Frontal cortex (tissue), 1 donor: ENCODE data around the gene KRTAP4-8. TPM values are rescaled to one million over a fixed set of nuclear protein-coding genes. Genes with fewer than 3 reads are reported as not detected.

ENCODE experiments used
- total RNA-seq: library from RNA; depleted of rRNA; stranded (reverse); fragments of >200 nt; gene quantifications from one replicate; pipeline ENCODE4 v1.2.3, GENCODE V29; 2014

Gene KRTAP4-8
- total RNA-seq, 1 donor from 2014 or later: not detected

Other genes starting within 250 kb of the KRTAP4-8 start
- gene KRT12, start 230.9 kb downstream of the KRTAP4-8 start, total RNA-seq: not detected
- gene KRT20, start 212.9 kb downstream of the KRTAP4-8 start, total RNA-seq: not detected
- gene KRT23, start 160.5 kb downstream of the KRTAP4-8 start, total RNA-seq: 0.41 TPM
- not detected for gene KRT39, start 131.2 kb downstream of the KRTAP4-8 start, total RNA-seq
- not detected for gene KRT40, start 113.8 kb downstream of the KRTAP4-8 start, total RNA-seq
- gene KRTAP3-3, start 104.0 kb downstream of the KRTAP4-8 start, total RNA-seq: not detected
- not detected for gene KRTAP3-2, start 98.2 kb downstream of the KRTAP4-8 start, total RNA-seq
- not detected for gene KRTAP3-1, start 89.0 kb downstream of the KRTAP4-8 start, total RNA-seq
- not detected for gene KRTAP1-5, start 70.9 kb downstream of the KRTAP4-8 start, total RNA-seq
- not detected for gene KRTAP1-4, start 67.9 kb downstream of the KRTAP4-8 start, total RNA-seq
- not detected for gene KRTAP1-3, start 63.3 kb downstream of the KRTAP4-8 start, total RNA-seq
- gene KRTAP1-1, start 56.7 kb downstream of the KRTAP4-8 start, total RNA-seq: not detected
- not detected for gene KRTAP2-1, start 50.8 kb downstream of the KRTAP4-8 start, total RNA-seq
- not detected for gene KRTAP2-2, start 42.9 kb downstream of the KRTAP4-8 start, total RNA-seq
- not detected for gene KRTAP2-3, start 38.0 kb downstream of the KRTAP4-8 start, total RNA-seq
- gene KRTAP2-4, start 32.3 kb downstream of the KRTAP4-8 start, total RNA-seq: not detected
- gene KRTAP4-7, start 14.0 kb downstream of the KRTAP4-8 start, total RNA-seq: not detected
- not detected for gene KRTAP4-16, start 4.1 kb upstream of the KRTAP4-8 start, total RNA-seq
- gene KRTAP4-9, start 7.2 kb upstream of the KRTAP4-8 start, total RNA-seq: not detected
- not detected for gene KRTAP4-11, start 20.2 kb upstream of the KRTAP4-8 start, total RNA-seq
- gene KRTAP4-12, start 26.0 kb upstream of the KRTAP4-8 start, total RNA-seq: not detected
- not detected for gene KRTAP4-6, start 42.4 kb upstream of the KRTAP4-8 start, total RNA-seq
- gene KRTAP4-5, start 51.7 kb upstream of the KRTAP4-8 start, total RNA-seq: not detected
- gene KRTAP4-4, start 62.6 kb upstream of the KRTAP4-8 start, total RNA-seq: not detected
- gene KRTAP4-3, start 70.1 kb upstream of the KRTAP4-8 start, total RNA-seq: not detected
- not detected for gene KRTAP4-2, start 80.1 kb upstream of the KRTAP4-8 start, total RNA-seq
- not detected for gene KRTAP4-1, start 86.8 kb upstream of the KRTAP4-8 start, total RNA-seq
- gene KRTAP9-1, start 91.7 kb upstream of the KRTAP4-8 start, total RNA-seq: not detected
- not detected for gene KRTAP9-2, start 128.5 kb upstream of the KRTAP4-8 start, total RNA-seq
- gene KRTAP9-3, start 134.3 kb upstream of the KRTAP4-8 start, total RNA-seq: not detected
- not detected for gene KRTAP9-8, start 139.9 kb upstream of the KRTAP4-8 start, total RNA-seq
- not detected for gene KRTAP9-4, start 151.5 kb upstream of the KRTAP4-8 start, total RNA-seq
- gene KRTAP9-9, start 157.2 kb upstream of the KRTAP4-8 start, total RNA-seq: not detected
- gene KRTAP9-6, start 167.2 kb upstream of the KRTAP4-8 start, total RNA-seq: not detected
- gene KRTAP9-7, start 177.6 kb upstream of the KRTAP4-8 start, total RNA-seq: not detected
- not detected for gene KRTAP29-1, start 204.7 kb upstream of the KRTAP4-8 start, total RNA-seq
- not detected for gene KRTAP16-1, start 211.2 kb upstream of the KRTAP4-8 start, total RNA-seq
- gene KRTAP17-1, start 217.6 kb upstream of the KRTAP4-8 start, total RNA-seq: not detected